GM12873 (cell line): ENCODE results near the gene PARD6B.

Experiments
- TF ChIP-seq, protein P1 (sequence below): IDR thresholded peaks from 2 replicates; pipeline ENCODE4 v1.5.1; 2012; ENCODE audit warnings: low read depth, mild to moderate bottlenecking, moderate library complexity, low read length, control low read depth; ENCODE audit not compliant: insufficient read depth; ENCODE audit errors: missing control alignments

The PARD6B gene

DNA sequence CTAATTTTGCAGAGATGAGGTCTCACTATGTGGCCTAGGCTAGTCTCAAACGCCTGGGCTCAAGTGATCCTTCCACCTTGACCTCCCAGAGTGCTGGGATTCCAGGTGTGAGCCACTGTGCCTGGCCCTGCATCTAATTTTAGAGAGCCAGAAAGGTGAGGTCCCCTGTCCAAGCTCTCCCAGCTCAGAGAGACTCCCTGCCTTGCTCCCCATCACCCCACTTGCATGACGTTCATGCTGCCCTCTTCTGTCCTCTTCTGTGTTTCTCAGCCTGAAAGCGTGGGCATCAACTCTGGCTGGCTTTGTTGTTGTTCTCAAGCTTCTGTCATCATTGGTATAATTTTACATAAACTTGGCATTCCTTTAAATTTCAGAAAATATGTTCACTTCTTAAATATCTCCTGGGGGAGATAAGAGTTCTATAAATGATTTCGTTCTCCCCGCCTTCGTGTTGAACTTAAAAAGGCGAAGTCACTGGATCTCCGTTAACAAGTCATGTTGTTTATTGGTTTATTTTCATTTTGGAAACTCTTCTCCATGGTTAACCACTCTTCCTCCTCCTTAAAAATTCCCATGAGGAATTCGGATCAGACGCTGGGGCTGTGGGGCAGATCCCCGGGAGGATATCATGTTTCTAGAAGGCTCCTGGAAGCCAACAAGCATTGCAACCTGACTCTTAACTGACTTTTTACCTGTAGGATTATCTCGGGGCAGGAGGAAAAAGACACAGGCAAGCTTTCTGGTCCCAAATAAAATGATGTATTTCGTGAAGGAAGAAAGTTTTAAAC lies 13.2 kb upstream of the PARD6B start:
- TF ChIP-seq, protein P1, sequence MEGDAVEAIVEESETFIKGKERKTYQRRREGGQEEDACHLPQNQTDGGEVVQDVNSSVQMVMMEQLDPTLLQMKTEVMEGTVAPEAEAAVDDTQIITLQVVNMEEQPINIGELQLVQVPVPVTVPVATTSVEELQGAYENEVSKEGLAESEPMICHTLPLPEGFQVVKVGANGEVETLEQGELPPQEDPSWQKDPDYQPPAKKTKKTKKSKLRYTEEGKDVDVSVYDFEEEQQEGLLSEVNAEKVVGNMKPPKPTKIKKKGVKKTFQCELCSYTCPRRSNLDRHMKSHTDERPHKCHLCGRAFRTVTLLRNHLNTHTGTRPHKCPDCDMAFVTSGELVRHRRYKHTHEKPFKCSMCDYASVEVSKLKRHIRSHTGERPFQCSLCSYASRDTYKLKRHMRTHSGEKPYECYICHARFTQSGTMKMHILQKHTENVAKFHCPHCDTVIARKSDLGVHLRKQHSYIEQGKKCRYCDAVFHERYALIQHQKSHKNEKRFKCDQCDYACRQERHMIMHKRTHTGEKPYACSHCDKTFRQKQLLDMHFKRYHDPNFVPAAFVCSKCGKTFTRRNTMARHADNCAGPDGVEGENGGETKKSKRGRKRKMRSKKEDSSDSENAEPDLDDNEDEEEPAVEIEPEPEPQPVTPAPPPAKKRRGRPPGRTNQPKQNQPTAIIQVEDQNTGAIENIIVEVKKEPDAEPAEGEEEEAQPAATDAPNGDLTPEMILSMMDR, result no peak

DNA sequence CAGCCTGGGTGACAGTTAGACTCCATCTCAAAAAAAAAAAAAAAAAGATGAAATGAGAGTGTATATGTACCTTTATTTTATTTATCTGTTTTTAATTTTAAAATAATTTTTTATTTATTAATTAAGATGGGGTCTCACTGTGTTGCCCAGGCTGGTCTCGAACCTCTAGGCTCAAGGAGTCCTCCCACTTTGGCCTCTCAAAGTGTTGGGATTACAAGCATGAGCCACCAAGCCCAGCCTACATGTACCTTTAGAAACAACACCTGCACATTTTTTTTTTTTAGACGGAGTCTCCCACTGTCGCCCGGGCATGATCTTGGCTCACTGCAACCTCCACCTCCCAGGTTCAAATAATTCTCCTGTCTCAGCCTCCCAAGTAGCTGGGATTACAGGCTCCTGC lies 12.1 kb upstream of the PARD6B start:
- TF ChIP-seq, protein P1, result no peak

DNA sequence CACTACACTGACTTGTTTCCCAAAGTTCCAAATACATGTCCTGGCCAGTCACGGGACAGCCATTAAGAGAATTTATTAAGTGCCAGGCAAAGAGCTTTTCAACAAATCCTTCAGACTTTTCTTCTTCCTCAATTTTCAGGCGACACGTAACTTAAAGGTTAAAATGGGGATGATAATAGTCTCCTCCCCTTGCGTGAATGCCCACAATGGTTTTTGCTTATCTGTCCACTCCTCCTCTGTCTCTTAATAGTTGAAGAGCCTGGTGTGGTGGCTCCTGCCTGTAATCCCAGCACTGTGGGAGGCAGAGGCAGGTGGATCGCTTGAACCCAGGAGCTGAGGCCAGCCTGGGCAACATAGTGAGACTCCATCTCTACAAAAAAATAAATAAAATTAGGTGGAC lies 11.4 kb upstream of the PARD6B start:
- TF ChIP-seq, protein P1, result no peak

DNA sequence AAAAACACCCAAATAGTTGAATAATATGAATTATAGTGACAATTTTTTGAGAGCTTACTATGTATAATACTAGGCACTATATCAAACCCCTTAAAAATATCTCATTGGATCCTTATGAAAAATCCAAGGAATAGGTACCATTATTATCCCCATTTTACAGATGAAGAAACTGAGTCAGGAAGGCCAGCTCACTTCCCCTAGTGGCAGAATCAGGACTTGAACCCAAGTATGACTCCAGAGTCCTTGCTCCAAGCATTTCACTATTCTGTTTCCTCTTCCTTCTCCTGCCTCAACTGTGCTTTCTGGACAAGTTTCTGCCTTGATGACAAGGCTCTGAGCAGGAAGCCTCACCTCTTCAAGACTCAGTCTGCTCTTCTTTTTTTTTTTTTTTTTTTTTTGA lies 10.8 kb upstream of the PARD6B start:
- TF ChIP-seq, protein P1, result peak; percentile 23

DNA sequence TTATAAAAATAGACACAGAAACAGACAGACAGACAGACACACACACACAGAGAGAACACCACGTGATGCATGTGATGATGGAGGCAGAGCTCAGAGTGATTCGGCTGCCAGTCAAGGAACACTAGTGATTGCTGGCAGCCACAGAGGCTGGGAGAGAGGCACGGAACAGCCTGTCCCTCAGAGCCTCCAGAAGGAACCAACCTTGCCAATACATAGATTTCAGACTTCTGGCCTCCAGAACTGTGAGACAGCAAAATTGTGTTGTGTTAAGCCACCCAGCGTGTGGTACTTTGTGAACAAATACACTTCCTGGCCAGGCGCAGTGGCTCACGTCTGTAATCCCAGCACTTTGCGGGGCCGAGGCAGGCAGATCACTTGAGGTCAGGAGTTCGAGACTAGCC lies 9.5 kb upstream of the PARD6B start:
- TF ChIP-seq, protein P1, result no peak

DNA sequence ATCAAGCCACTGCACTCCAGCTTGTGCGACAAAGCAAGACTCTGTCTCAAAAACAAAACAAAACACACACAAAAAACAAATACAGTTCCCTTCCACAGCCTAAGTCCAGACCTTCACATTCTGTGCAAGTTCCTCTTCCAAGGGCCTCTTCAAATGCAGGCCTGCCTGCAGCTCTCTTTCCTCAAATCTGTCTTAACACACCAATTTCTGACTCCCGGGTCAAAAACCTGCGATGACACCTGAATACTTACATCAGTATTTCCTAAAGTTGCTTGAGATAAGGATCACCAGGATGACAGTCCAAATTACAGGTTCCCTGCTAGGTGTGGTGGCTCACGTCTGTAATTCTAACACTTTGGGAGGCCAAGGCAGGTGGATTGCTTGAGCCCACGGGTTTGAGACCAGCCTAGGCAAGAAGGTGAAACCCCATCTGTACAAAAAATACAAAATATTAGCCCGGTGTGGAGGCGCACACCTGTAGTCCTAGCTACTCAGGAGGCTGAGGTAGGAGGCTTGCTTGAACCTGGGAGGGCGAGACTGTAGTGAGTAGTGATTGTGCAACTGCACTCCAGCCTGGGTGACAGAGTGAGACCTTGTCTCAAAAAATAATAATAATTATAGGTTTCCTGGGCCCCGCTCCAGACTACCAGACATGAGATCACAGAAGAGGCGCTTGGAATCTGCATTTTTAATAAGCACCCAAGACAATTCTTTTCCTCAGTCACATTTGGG lies 8.8 kb upstream of the PARD6B start:
- TF ChIP-seq, protein P1, result no peak

DNA sequence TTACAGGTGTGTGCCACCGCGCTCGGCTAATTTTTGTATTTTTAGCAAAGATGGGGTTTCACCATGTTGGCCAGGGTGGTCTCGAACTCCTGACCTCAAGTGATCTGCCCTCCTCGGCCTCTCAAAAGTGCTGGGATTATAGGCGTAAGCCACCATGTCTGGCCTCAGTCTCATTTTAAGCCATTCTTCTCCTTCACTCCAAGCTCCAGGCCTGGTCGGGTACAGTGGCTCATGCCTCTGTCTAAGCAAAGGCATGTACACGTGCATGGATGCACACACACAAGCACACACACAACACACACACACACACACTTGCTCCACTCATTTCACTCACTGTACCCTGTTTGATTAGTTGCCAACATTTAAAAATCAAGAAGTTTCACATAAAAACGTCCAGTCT lies 7.7 kb upstream of the PARD6B start:
- TF ChIP-seq, protein P1, result no peak
